ENCODE data around the gene RNF215.

Gene RNF215

GRCh38 chr22:30358541-30358940, 28.7 kb downstream of the RNF215 start:
- Histone ChIP-seq H3K27ac (no peak overlapping the region), H3K36me3 (replicated peaks) (no peaks in the 10 kb centered on the region), H3K4me3 (ENCODE audit: low read depth, low read length) (no peak overlapping the region), H3K27me3 (replicated peaks) (no peaks in the 10 kb centered on the region)
- in situ Hi-C loops (cut with HindIII; ENCODE audit: low pct_ligation_motif_present, low sequenced_read_pairs): no loop called here
- DNase-seq: no peak
- TF ChIP-seq CTCF (IDR thresholded peaks at IDR 0.05; ENCODE audit: low read depth, low read length, missing control alignments): no peak

DNA sequence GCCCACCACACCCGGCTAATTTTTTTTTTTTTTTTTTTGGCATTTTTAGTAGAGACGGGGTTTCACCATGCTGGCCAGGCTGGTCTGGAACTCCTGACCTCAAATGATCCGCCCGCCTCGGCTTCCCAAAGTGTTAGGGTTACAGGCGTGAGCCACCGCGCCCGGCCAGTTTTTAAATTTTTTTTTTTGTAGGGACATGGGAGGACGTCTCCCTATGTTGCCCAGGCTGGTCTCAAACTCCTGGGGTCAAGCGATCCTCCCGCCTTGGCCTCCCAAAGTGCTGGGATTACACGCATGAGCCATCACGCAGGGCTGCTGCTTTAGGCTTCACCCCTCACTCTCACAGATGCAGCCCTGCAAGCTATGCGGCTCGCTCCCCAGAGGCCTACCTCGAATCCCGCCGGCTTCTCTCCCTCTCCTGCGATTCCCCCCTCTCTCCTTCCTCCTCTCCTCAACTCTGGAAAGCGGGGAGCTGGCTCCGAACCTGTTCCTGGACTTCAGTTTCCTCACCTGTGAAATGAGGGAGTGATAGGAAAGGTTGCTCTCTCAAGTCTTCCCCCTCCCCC, 29.5 kb downstream of the RNF215 start:
- no peak overlapping the region for H3K27ac ChIP-seq
- no peak for TF ChIP-seq CTCF (IDR thresholded peaks at IDR 0.05; ENCODE audit: low read depth, low read length, missing control alignments)
- no peak for DNase-seq
- no peaks in the 10 kb centered on the region for H3K27me3 ChIP-seq (replicated peaks)
- H3K36me3 ChIP-seq (replicated peaks): peaks cover 2% of the 10 kb centered on the region
- in situ Hi-C loops (cut with HindIII; ENCODE audit: low pct_ligation_motif_present, low sequenced_read_pairs): no loop called here
- H3K4me3 ChIP-seq (ENCODE audit: low read depth, low read length): peak overlapping the region; percentile 88

GRCh38 chr22:30357236-30357570, 30.0 kb downstream of the RNF215 start:
- no peak for TF ChIP-seq CTCF (IDR thresholded peaks at IDR 0.05; ENCODE audit: low read depth, low read length, missing control alignments)
- in situ Hi-C loops (cut with HindIII; ENCODE audit: low pct_ligation_motif_present, low sequenced_read_pairs): no loop called here
- H3K27me3 ChIP-seq (replicated peaks): no peaks in the 10 kb centered on the region
- peak overlapping the region; percentile 93 for H3K27ac ChIP-seq
- peaks cover 7% of the 10 kb centered on the region for H3K36me3 ChIP-seq (replicated peaks)
- DNase-seq: peak; percentile 2
- H3K4me3 ChIP-seq (ENCODE audit: low read depth, low read length): peak overlapping the region; percentile 88

DNA sequence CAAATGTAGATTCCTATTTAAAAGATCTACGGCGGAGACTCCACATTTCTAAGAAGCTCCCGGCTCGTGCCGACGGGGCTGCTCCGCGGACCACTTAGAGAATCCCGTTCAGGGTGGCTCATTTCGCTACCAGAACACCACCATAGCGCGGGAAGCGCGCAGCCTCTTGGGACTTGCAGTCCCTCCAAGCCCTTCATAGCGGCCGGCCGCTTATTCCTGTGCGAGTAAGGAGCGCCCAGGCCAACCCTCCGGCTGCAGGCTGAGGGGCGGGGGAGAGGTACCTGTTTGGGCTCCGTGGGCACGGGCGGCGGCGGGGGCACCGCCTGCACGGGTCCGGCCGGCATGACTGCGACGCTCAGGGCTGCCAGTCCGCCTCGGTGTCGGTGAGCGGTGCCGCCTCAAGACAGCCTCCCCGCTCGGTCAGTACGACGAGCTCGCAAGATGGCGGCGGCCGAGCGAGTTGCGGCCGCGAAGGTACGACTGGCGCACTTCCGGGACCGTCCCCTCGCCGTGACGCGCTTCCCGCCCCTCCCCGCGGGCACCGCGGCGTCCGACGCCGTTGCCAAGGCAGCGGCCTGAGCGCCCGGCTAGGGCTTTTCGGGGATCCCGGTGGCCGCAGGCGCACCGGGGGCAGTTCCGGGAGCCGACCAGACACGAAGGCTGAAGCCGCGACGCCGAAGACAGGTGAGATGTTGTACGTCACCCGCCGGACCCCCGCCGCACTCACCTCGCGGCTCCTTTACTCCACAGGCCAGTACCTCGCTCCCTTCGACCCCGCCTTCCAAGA, 30.6 kb downstream of the RNF215 start, which contains the start of the genes CCDC157 and SF3A1:
TSS of gene CCDC157 (plus strand) at position 559 of the 787 bp plus-strand sequence. CDS start 8,994 bp downstream, outside the sequence.
TSS of gene SF3A1 (minus strand) at position 446 of the 787 bp plus-strand sequence. CDS start at position 344, 102 bp downstream.
- peak within 1 kb of the TSS; percentile 93 for H3K27ac ChIP-seq
- peak within 1 kb of the TSS; percentile 88 for H3K4me3 ChIP-seq (ENCODE audit: low read depth, low read length)
- H3K27me3 ChIP-seq (replicated peaks): no peaks in the 10 kb centered on the region
- peaks cover 10% of the 10 kb centered on the region for H3K36me3 ChIP-seq (replicated peaks)
- peak; percentile 89 for DNase-seq
- in situ Hi-C loops (cut with HindIII; ENCODE audit: low pct_ligation_motif_present, low sequenced_read_pairs): no loop called here
- TF ChIP-seq CTCF (IDR thresholded peaks at IDR 0.05; ENCODE audit: low read depth, low read length, missing control alignments): no peak

GRCh38 chr22:30354644-30355043, 32.6 kb downstream of the RNF215 start:
- Histone ChIP-seq H3K27me3 (replicated peaks) (no peaks in the 10 kb centered on the region), H3K27ac (no peak overlapping the region), H3K4me3 (ENCODE audit: low read depth, low read length) (no peak overlapping the region), H3K36me3 (replicated peaks) (peaks cover 26% of the 10 kb centered on the region)
- in situ Hi-C loops (cut with HindIII; ENCODE audit: low pct_ligation_motif_present, low sequenced_read_pairs): no loop called here
- no peak for TF ChIP-seq CTCF (IDR thresholded peaks at IDR 0.05; ENCODE audit: low read depth, low read length, missing control alignments)
- no peak for DNase-seq

All from brain microvascular endothelial cell (primary cell).